HFFc6 (cell line): ENCODE results near the gene TMEM94. TPM values are rescaled to one million over a fixed set of nuclear protein-coding genes. Genes with fewer than 3 reads are reported as not detected.

Experiments
- DNase-seq: peaks from one replicate; pipeline ENCODE4 v3.0.0-alpha.2; 2018
- H3K27ac Mint-ChIP-seq: 2 replicates; pipeline ENCODE4 v1.8.0; 2020; ENCODE audit warnings: mild to moderate bottlenecking, mixed read lengths
- H3K27me3 Mint-ChIP-seq: 2 replicates; pipeline ENCODE4 v1.8.0; 2021; ENCODE audit warnings: mild to moderate bottlenecking, moderate library complexity, mixed read lengths; ENCODE audit not compliant: insufficient read depth
- H3K36me3 Mint-ChIP-seq: 2 replicates; pipeline ENCODE4 v1.8.0; 2021; ENCODE audit warnings: low read depth, mixed read lengths
- H3K4me1 Mint-ChIP-seq: 2 replicates; pipeline ENCODE4 v1.8.0; 2020; ENCODE audit warnings: low read depth, mixed read lengths
- H3K4me3 Mint-ChIP-seq: 2 replicates; pipeline ENCODE4 v1.8.0; 2020; ENCODE audit warnings: mild to moderate bottlenecking, moderate library complexity, mixed read lengths
- H3K9me3 Mint-ChIP-seq: 2 replicates; pipeline ENCODE4 v1.8.0; 2020; ENCODE audit warnings: mild to moderate bottlenecking, mixed read lengths
- long read RNA-seq: library from polyadenylated mRNA; unstranded; transcript quantifications from one replicate; pipeline ENCODE4 v2.0.0, GENCODE V29; 2019
- total RNA-seq, 6 experiments: library from RNA; stranded (reverse); fragmentation: NEBNext Ultra II Directional; extraction: Animal tissue kit (Norgen Biotek cat#: 25700); gene quantifications; 2 replicates in 1 of 6; 3 replicates in 5 of 6; pipeline ENCODE4 v1.2.3, GENCODE V29; 2021
- TF ChIP-seq, protein P1 (sequence below): fragments of 200-600 bp; sonication (generic); IDR thresholded peaks from 2 replicates; pipeline ENCODE4 v1.5.0; 2021; ENCODE audit warnings: antibody characterized with exemption, mild to moderate bottlenecking

The TMEM94 gene
- 10 to 100 TPM; 31.7 to 43.9 (median 41.2) TPM for total RNA-seq
- long read RNA-seq, partial matches to known transcripts: 1 of 1 reads
- long read RNA-seq, other reads (novel, unspliced or antisense): 0 of 1 reads

DNA sequence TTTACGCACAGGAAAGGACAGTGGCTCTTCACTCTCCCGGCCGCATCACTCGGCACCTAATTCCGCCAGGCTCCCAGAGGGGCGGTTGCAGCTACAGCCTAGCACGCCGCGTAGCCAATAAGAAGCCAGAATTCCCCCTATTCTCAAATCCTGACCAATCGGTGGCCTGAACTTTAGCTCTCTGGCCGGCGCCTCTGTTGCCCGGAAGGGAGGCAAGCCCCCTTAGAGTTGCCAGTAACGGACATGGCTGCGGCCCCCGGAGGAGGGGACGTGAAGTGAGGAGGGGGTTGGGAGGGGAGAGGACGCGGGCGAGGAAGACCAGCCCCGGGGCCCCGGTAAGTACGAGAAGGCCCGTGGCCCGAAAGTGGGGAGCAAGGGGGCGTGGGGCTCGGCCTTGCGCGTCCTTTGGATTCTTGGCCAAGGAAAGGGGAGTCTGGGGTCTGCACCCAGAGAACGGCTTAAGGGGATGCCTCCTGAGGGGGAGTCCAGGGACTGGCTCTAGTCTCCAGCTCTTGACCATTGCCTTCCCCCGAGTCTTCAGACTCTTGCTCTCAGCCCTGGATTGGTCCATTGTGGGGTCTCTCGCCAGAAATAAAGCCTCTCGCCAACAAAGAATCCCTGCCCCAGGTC lies at the start of gene TMEM94:
TMEM94 (plus strand) TSS at position 219 of the 630 bp plus-strand sequence. CDS start 15,271 bp downstream, outside the sequence.
- H3K27me3 Mint-ChIP-seq: peaks cover 3% of the 10 kb centered on the region; the same call in 1 of the 2 replicates
- no peaks in the 10 kb centered on the region for H3K9me3 Mint-ChIP-seq
- H3K27ac Mint-ChIP-seq: peak within 1 kb of the TSS; percentile 91
- TF ChIP-seq, protein P1, sequence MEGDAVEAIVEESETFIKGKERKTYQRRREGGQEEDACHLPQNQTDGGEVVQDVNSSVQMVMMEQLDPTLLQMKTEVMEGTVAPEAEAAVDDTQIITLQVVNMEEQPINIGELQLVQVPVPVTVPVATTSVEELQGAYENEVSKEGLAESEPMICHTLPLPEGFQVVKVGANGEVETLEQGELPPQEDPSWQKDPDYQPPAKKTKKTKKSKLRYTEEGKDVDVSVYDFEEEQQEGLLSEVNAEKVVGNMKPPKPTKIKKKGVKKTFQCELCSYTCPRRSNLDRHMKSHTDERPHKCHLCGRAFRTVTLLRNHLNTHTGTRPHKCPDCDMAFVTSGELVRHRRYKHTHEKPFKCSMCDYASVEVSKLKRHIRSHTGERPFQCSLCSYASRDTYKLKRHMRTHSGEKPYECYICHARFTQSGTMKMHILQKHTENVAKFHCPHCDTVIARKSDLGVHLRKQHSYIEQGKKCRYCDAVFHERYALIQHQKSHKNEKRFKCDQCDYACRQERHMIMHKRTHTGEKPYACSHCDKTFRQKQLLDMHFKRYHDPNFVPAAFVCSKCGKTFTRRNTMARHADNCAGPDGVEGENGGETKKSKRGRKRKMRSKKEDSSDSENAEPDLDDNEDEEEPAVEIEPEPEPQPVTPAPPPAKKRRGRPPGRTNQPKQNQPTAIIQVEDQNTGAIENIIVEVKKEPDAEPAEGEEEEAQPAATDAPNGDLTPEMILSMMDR: no peak
- DNase-seq: peak; percentile 95
- H3K36me3 Mint-ChIP-seq: 0 out of 2 replicates have a peak, but pooled peaks cover 5% of the 10 kb centered on the region
- H3K4me3 Mint-ChIP-seq: peak within 1 kb of the TSS; percentile 97
- H3K4me1 Mint-ChIP-seq: peaks cover 31% of the 10 kb centered on the region

DNA sequence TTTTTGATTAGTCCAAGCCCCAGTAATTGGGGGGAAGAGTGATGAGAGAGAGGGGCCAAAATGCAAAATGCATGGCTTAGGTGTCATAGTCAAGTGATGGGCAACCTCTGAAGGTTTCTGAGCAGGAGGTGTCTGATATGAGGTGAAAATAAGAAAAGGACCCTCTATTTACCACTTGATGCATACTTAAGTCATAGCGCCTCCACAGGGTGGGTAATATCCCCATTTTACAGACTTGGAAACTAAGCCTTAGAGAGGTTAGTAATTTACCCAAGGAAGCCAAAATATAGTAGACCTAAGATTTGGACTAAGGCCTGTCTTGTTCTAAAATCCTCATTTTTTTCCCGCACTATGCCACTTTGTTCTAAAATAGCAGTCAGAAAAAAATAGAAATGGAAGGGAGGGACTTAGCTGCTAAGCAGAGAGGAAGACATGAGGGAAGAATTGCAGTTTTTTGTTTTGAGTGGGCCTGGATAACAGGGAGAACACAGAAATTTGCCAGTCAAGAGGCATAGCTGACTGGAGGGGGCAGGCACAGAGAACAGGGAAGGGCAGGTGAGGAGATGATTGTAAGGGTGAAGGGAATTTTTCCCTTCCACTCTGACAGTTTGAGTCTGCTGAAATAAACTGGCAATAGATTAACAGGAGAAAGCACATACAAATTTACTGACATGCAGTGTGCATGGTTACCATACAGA lies 48.6 kb upstream of the TMEM94 start:
- Mint-ChIP-seq H3K9me3 (no peaks in the 10 kb centered on the region), H3K4me3 (no peak overlapping the region), H3K36me3 (no peaks in the 10 kb centered on the region), H3K27me3 (peaks cover 3% of the 10 kb centered on the region), H3K4me1 (peaks cover 28% of the 10 kb centered on the region), H3K27ac (no peak overlapping the region)
- no peak for DNase-seq
- TF ChIP-seq, protein P1: no peak

DNA sequence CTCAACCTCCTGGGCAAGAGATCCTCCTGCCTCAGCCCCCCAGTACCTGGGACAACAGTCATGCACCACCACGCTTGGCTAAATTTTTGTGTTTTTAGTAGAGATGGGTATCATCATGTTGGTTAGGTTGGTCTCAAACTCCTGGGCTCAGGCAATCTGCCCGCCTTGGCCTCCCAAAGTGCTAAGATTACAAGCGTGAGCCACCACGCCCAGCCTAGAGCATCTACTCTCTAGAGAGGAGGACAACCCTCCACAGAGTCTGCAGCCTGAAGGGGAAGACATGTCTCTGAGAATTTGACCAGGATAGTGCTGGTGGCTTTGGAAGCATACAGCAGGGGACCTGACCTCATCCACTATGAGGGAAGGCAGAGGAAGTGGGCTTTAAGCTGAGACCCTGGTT lies 46.3 kb upstream of the TMEM94 start:
- H3K27me3 Mint-ChIP-seq: peaks cover 11% of the 10 kb centered on the region
- TF ChIP-seq, protein P1: no peak
- peaks cover 28% of the 10 kb centered on the region for H3K4me1 Mint-ChIP-seq
- H3K27ac Mint-ChIP-seq: no peak overlapping the region
- DNase-seq: no peak
- H3K36me3 Mint-ChIP-seq: no peaks in the 10 kb centered on the region
- no peak overlapping the region for H3K4me3 Mint-ChIP-seq
- H3K9me3 Mint-ChIP-seq: no peaks in the 10 kb centered on the region

DNA sequence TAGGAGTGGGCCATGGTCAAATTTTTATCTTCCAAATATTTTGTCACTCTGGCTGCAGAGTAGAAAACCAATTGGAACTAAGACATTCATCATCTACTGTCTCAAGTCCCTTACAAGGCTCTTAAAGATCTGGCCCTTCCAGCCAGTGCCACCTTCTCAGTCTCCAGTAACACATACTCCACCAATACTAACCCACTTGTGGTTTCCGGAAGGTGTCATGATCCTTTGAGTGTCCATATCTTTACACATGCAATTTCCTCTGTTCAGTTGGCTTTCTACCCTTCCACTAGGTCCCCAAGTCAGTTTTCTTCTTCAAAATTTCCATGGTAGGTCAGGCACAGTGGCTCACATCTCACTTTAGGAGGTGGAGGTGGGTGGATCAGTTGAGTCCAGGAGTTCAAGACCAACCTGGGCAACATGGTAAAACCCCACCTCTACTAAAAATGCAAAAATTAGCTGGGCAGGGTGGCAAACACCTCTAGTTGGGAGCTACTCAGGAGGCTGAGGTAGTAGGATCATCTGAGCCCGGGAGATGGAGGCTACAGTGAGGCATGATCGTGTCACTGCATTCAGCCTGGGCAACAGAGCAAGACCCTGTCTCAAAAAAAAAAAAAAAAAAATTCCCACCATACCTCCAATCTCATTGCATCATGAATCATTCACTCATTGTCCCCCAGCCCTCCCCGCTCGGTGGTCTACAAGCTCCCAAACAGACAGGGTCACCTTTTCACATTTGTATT lies 44.9 kb upstream of the TMEM94 start:
- TF ChIP-seq, protein P1: no peak
- H3K36me3 Mint-ChIP-seq: no peaks in the 10 kb centered on the region
- H3K27me3 Mint-ChIP-seq: peaks cover 23% of the 10 kb centered on the region
- H3K4me3 Mint-ChIP-seq: no peak overlapping the region
- H3K27ac Mint-ChIP-seq: no peak overlapping the region
- DNase-seq: no peak
- peaks cover 20% of the 10 kb centered on the region for H3K4me1 Mint-ChIP-seq
- H3K9me3 Mint-ChIP-seq: no peaks in the 10 kb centered on the region

DNA sequence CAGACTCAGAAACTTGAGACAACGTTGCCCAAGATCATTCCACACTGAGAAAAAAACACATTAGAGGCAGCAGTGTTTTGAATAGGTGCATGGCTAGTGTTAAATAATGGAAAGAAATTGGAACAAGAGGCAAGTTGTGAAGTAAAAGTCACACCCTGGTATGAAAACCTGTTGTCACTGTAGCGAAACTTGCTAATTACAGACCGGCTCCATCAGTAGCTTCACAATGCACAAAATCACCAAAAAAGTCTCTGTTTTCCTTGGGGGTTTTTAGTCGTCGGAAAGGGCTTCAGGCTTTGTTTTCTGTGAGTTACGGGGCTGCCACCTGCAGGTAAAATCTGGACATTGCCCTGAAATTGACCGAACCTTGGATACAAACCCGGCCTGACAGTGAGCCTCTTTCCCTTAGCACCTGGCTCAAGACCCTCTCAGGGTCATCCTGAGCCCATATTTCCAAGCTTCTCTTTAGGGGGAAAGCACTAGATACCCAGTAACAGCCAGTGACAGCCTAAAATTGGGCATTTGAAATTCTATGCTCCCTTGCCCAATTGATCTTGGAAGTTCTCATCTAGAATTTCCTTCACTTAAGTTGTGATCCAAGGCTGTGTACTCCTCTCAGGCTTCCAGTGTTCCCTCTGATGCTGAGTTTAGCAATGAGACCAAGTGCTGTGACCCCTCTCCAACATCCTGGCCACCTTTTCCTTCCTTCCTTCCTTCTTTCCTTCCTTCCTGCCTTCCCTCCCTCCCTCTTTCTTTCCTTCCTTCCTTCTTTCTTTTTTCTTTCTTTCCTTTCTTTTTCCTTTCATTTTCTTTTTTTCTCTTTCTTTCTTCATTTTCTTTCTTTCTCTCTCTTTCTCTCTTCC lies 43.7 kb upstream of the TMEM94 start:
- H3K9me3 Mint-ChIP-seq: no peaks in the 10 kb centered on the region
- H3K36me3 Mint-ChIP-seq: no peaks in the 10 kb centered on the region
- H3K27ac Mint-ChIP-seq: no peak overlapping the region
- peaks cover 15% of the 10 kb centered on the region for H3K4me1 Mint-ChIP-seq
- H3K4me3 Mint-ChIP-seq: peak overlapping the region; percentile 38
- TF ChIP-seq, protein P1: peak; percentile 84
- peaks cover 23% of the 10 kb centered on the region for H3K27me3 Mint-ChIP-seq
- DNase-seq: peak; percentile 55
